Gastroesophageal sphincter (tissue), 3 donors: ENCODE results near the gene IPO11.

Experiments used
- EP300 ChIP-seq: sonication (generic); formaldehyde crosslinking; IDR thresholded peaks from one replicate; pipeline ENCODE4 v1.6.1; 2017; ENCODE audit warnings: antibody characterized with exemption, mild to moderate bottlenecking
- POLR2A ChIP-seq, 2 donors: fragments of 450-650 bp; IDR thresholded peaks; one replicate each; pipeline ENCODE4 v1.6.1; 2017; ENCODE audit warnings: antibody characterized with exemption in 2 of 2, mild to moderate bottlenecking in 2 of 2, moderate library complexity in 1 of 2
- POLR2AphosphoS5 ChIP-seq: sonication (generic); formaldehyde crosslinking; IDR thresholded peaks from one replicate; pipeline ENCODE4 v1.6.1; 2017; ENCODE audit warnings: antibody characterized with exemption
- TF ChIP-seq, protein P1 (sequence below), 4 experiments: fragments of 200-600 bp in 2 of 4; fragments of 450-650 bp in 2 of 4; sonication (generic) in 1 of 4; IDR thresholded peaks; one replicate each; pipeline ENCODE4 v1.5.1; 2017 to 2019; ENCODE audit warnings: antibody characterized with exemption in 4 of 4, mild to moderate bottlenecking in 2 of 4, moderate library complexity in 2 of 4

- TF ChIP-seq, protein P1, sequence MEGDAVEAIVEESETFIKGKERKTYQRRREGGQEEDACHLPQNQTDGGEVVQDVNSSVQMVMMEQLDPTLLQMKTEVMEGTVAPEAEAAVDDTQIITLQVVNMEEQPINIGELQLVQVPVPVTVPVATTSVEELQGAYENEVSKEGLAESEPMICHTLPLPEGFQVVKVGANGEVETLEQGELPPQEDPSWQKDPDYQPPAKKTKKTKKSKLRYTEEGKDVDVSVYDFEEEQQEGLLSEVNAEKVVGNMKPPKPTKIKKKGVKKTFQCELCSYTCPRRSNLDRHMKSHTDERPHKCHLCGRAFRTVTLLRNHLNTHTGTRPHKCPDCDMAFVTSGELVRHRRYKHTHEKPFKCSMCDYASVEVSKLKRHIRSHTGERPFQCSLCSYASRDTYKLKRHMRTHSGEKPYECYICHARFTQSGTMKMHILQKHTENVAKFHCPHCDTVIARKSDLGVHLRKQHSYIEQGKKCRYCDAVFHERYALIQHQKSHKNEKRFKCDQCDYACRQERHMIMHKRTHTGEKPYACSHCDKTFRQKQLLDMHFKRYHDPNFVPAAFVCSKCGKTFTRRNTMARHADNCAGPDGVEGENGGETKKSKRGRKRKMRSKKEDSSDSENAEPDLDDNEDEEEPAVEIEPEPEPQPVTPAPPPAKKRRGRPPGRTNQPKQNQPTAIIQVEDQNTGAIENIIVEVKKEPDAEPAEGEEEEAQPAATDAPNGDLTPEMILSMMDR (IDR thresholded peaks at IDR 0.05): no peak
- no peak for TF ChIP-seq POLR2A (IDR thresholded peaks at IDR 0.05)
- no peak for TF ChIP-seq EP300
- no peak for TF ChIP-seq POLR2AphosphoS5
These were observed 162.9 kb downstream of the IPO11 start for GRCh38 chr5:62575489-62575888.
